Tongue (tissue), 2 donors: ENCODE results near the gene NPL. TPM values are rescaled to one million over a fixed set of nuclear protein-coding genes. Genes with fewer than 3 reads are reported as not detected.

Experiments used
- DNase-seq: peaks from one replicate; pipeline ENCODE4 v3.0.0-alpha.2; 2015
- total RNA-seq: library from RNA; depleted of rRNA; stranded (reverse); fragments of >200 nt; gene quantifications from one replicate; pipeline ENCODE4 v1.2.3, GENCODE V29; 2014

The NPL gene
- total RNA-seq, 1 donor from 2014 or later, result 3.4 TPM

GRCh38 chr1:182778862-182779261, 10.7 kb upstream of the NPL start:
- DNase-seq, result no peak

- no peak for DNase-seq
Observed at GRCh38 chr1:182779530-182779929, 10.0 kb upstream of the NPL start.

GRCh38 chr1:182781841-182782586, 7.6 kb upstream of the NPL start:
- peak; percentile 83 for DNase-seq

- no peak for DNase-seq
Observed at GRCh38 chr1:182782587-182782913, 7.0 kb upstream of the NPL start.

GRCh38 chr1:182783068-182783467, 6.5 kb upstream of the NPL start:
- DNase-seq, result no peak

GRCh38 chr1:182784556-182785171, 4.9 kb upstream of the NPL start:
- DNase-seq, result peak; percentile 83

GRCh38 chr1:182785181-182785580, 4.4 kb upstream of the NPL start:
- DNase-seq, result no peak

- DNase-seq, result peak; percentile 83
Observed at GRCh38 chr1:182786223-182786994, 3.2 kb upstream of the NPL start.

GRCh38 chr1:182786995-182787324, 2.6 kb upstream of the NPL start:
- DNase-seq, result no peak

GRCh38 chr1:182791281-182792179, 2.0 kb downstream of the NPL start:
- no peak for DNase-seq

- no peak for DNase-seq
Observed at GRCh38 chr1:182794091-182794490, 4.5 kb downstream of the NPL start.

GRCh38 chr1:182794676-182795201, 5.2 kb downstream of the NPL start:
- DNase-seq, result no peak

GRCh38 chr1:182795563-182796228, 6.1 kb downstream of the NPL start:
- DNase-seq, result no peak

GRCh38 chr1:182802006-182802803, 12.6 kb downstream of the NPL start:
- no peak for DNase-seq

- DNase-seq, result no peak
Observed at GRCh38 chr1:182803846-182804245, 14.3 kb downstream of the NPL start.

GRCh38 chr1:182806015-182806678, 16.6 kb downstream of the NPL start:
- DNase-seq, result no peak

GRCh38 chr1:182807907-182808306, 18.3 kb downstream of the NPL start:
- no peak for DNase-seq

- DNase-seq, result no peak
Observed at GRCh38 chr1:182809414-182809957, 19.9 kb downstream of the NPL start.

GRCh38 chr1:182811975-182812722, 22.6 kb downstream of the NPL start:
- no peak for DNase-seq
